Neuronal stem cell (in vitro differentiated cells): ENCODE data around the gene WDR45.

Source experiments
- DNase-seq: peaks from one replicate; pipeline ENCODE4 v3.0.0-alpha.2; 2013; ENCODE audit warnings: low spot score
- H2AFZ ChIP-seq: one replicate; pipeline ENCODE4 v1.6.1; 2013; ENCODE audit warnings: mild to moderate bottlenecking, low read length, inconsistent platforms
- H2AK5ac ChIP-seq: 2 replicates; pipeline ENCODE4 v1.6.1; 2013; ENCODE audit warnings: low read depth, mild to moderate bottlenecking, inconsistent platforms, low read length, moderate library complexity, mixed read lengths
- H2BK120ac ChIP-seq: 2 replicates; pipeline ENCODE4 v1.6.1; 2013; ENCODE audit warnings: low read depth, mild to moderate bottlenecking, inconsistent platforms, low read length, moderate library complexity, mixed read lengths
- H2BK12ac ChIP-seq: one replicate; pipeline ENCODE4 v1.6.1; 2013; ENCODE audit warnings: low read length, inconsistent platforms
- H2BK15ac ChIP-seq: 2 replicates; pipeline ENCODE4 v1.6.1; 2013; ENCODE audit warnings: mild to moderate bottlenecking, low read length, inconsistent platforms, mixed read lengths
- H2BK5ac ChIP-seq: one replicate; pipeline ENCODE4 v1.6.1; 2013; ENCODE audit warnings: inconsistent platforms, mild to moderate bottlenecking, low read length, moderate library complexity
- H3K14ac ChIP-seq: one replicate; pipeline ENCODE4 v1.6.1; 2013; ENCODE audit warnings: low read length, inconsistent platforms
- H3K18ac ChIP-seq: 2 replicates; pipeline ENCODE4 v1.6.1; 2013; ENCODE audit warnings: low read length, inconsistent platforms
- H3K23ac ChIP-seq: 2 replicates; pipeline ENCODE4 v1.6.1; 2013; ENCODE audit warnings: low read depth, mild to moderate bottlenecking, mixed read lengths, low read length, inconsistent platforms; ENCODE audit not compliant: poor library complexity
- H3K27ac ChIP-seq: replicated peaks from 3 replicates; pipeline ENCODE4 v1.5.1; 2013; ENCODE audit warnings: low read length, inconsistent platforms
- H3K27me3 ChIP-seq, 3 experiments: 2 replicates each; pipeline ENCODE4 v1.6.1; 2013; ENCODE audit warnings: low read length in 3 of 3, mild to moderate bottlenecking in 2 of 3, inconsistent platforms in 1 of 3, low read depth in 1 of 3, mixed read lengths in 1 of 3, moderate library complexity in 1 of 3; ENCODE audit not compliant: control insufficient read depth in 3 of 3, insufficient read depth in 3 of 3
- H3K36me3 ChIP-seq, 2 donors: replicated peaks in 1 of 2; 2 replicates each; pipeline ENCODE4 v1.6.1; 2013; ENCODE audit warnings: low read length in 2 of 2; ENCODE audit not compliant: control insufficient read depth in 2 of 2, insufficient read depth in 2 of 2
- H3K4ac ChIP-seq: 2 replicates; pipeline ENCODE4 v1.6.1; 2013; ENCODE audit warnings: inconsistent platforms, mild to moderate bottlenecking, low read length, moderate library complexity
- H3K4me1 ChIP-seq, 2 donors: 1 replicate in 1 of 2; 2 replicates in 1 of 2; pipeline ENCODE4 v1.6.1; 2013; ENCODE audit warnings: low read length in 2 of 2, low read depth in 1 of 2; ENCODE audit not compliant: control insufficient read depth in 2 of 2, insufficient read depth in 1 of 2
- H3K4me2 ChIP-seq: one replicate; pipeline ENCODE4 v1.6.1; 2013; ENCODE audit warnings: mild to moderate bottlenecking, low read length, inconsistent platforms; ENCODE audit not compliant: insufficient read depth, poor library complexity, severe bottlenecking
- H3K4me3 ChIP-seq, 2 donors: 2 replicates each; pipeline ENCODE4 v1.5.1; 2013; ENCODE audit warnings: low read length in 2 of 2, mild to moderate bottlenecking in 2 of 2, inconsistent platforms in 1 of 2, moderate library complexity in 1 of 2
- H3K79me1 ChIP-seq: one replicate; pipeline ENCODE4 v1.6.1; 2013; ENCODE audit warnings: low read depth, mild to moderate bottlenecking, inconsistent platforms, low read length, moderate library complexity
- H3K9ac ChIP-seq: one replicate; pipeline ENCODE4 v1.6.1; 2013; ENCODE audit warnings: mild to moderate bottlenecking, low read depth, low read length, inconsistent platforms; ENCODE audit not compliant: poor library complexity
- H3K9me3 ChIP-seq, 2 donors: replicated peaks in 1 of 2; 2 replicates each; pipeline versions ENCODE3 to v1.6.1; 2013; ENCODE audit warnings: low read length in 2 of 2, mild to moderate bottlenecking in 2 of 2, inconsistent platforms in 1 of 2, low read depth in 1 of 2, mixed read lengths in 1 of 2, moderate library complexity in 1 of 2; ENCODE audit not compliant: control insufficient read depth in 2 of 2, insufficient read depth in 1 of 2
- H4K8ac ChIP-seq: one replicate; pipeline ENCODE4 v1.6.1; 2013; ENCODE audit warnings: low read depth, mild to moderate bottlenecking, inconsistent platforms, low read length, moderate library complexity
- H4K91ac ChIP-seq: one replicate; pipeline ENCODE4 v1.6.1; 2013; ENCODE audit warnings: low read length, low read depth, mild to moderate bottlenecking, inconsistent platforms; ENCODE audit not compliant: poor library complexity
- WGBS, 2 donors: extraction: QIAGEN DNeasy Blood & Tissue Kit; methylation state at CpG; one replicate each; pipeline ENCODE4 v1.1.7; 2013; ENCODE audit warnings: missing lambda C conversion rate in 2 of 2, mixed read lengths in 1 of 2; ENCODE audit not compliant: insufficient read length in 2 of 2, insufficient replicate concordance in 1 of 2; ENCODE audit errors: extremely low coverage in 2 of 2; 5-methylcytosine and 5-hydroxymethylcytosine counted together

WDR45 gene

DNA sequence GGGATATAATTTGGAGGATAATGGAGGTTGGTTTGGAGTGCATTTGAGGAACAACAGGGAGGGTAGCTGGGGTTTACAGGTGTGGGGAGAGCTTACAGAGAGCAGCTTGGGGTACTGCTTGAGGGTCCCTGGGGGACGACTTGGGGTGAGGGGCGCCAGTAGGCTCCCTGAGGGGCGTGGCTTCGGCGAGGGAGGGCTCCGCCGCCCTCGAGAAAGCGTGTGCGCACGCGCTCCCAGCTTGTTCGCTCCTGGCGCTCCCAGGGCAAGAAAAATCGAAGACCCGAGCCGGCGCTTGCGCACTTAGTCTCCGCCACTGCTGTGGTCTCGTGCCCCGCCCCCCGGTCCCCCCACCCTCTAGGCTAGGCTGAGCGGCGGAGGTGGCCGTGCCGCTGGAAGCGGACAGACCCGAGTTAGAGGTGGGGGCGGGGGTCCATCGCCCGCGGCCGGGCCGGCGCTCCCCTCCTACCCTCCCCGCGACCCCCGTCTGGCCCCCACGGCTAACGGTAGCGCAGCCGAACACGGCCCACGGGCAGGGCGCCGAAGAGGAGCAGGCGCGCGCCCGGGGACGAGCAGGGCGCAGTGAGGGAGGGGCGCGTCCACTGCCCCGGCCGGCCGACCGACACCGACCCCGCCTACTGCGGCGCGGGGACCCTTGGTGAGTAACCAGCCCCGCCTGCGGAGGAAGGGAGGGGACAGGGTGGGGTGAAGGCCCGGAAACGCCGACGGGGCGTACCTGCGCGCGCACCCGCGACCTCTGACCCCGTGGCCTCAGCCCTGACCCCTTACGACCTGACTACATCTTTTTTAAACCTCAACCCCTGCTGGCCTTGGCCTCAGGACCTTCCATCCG is 26.2 kb downstream of the WDR45 start:
- Histone ChIP-seq H2BK15ac (no peak overlapping the region), H3K18ac (peak overlapping the region; percentile 91), H3K4ac (no peak overlapping the region), H3K79me1 (no peaks in the 10 kb centered on the region), H2BK120ac (no peak overlapping the region), H3K36me3 (no peaks in the 10 kb centered on the region), H4K91ac (no peak overlapping the region), H3K23ac (peak overlapping the region; percentile 89), H3K27ac (peak overlapping the region; percentile 70), H3K4me1 (peaks cover 0 to 3% of the 10 kb centered on the region in 2 donors), H3K4me2 (peak overlapping the region; percentile 30), H3K4me3 (peak overlapping the region; percentile 46 to 83), H3K9ac (peak overlapping the region; percentile 86), H2AFZ (peak overlapping the region; percentile 84), H3K14ac (peak overlapping the region; percentile 82), H4K8ac (no peak overlapping the region), H2BK12ac (no peak overlapping the region), H3K27me3 (peaks cover 0 to 3% (median 0%) of the 10 kb centered on the region in 3 experiments), H2AK5ac (no peak overlapping the region), H3K9me3 (peaks cover 0 to 11% of the 10 kb centered on the region in 2 donors), H2BK5ac (no peak overlapping the region)
- DNase-seq, result peak; percentile 67
- WGBS, 2 donors, result no CpG with 5 or more reads among the region's 79 CpGs

DNA sequence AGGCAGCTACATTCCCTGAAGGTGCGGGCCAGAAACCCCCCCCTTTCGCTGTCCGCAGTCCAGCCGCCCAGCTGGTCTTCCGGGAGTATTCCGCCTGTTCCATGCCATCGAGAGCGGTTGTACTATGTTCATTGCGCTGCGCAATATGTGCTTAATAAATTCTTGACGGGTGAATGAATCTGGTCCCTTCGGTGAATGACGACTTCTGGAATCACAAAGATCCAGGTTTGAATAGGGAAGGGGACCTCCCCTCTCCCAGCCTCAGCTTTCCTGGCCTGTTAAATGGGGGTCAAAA is 35.8 kb downstream of the WDR45 start:
- H3K9ac ChIP-seq, result no peak overlapping the region
- no peak overlapping the region for H2BK12ac ChIP-seq
- no peak overlapping the region for H4K91ac ChIP-seq
- DNase-seq, result no peak
- no peak overlapping the region for H3K4ac ChIP-seq
- H3K79me1 ChIP-seq, result no peaks in the 10 kb centered on the region
- no peak overlapping the region for H3K18ac ChIP-seq
- H3K4me1 ChIP-seq, result peaks cover 8 to 17% of the 10 kb centered on the region in 2 donors
- WGBS, 2 donors, result no CpG with 5 or more reads among the region's 13 CpGs
- H3K27me3 ChIP-seq, result no peaks in the 10 kb centered on the region
- H2AK5ac ChIP-seq, result no peak overlapping the region
- H4K8ac ChIP-seq, result no peak overlapping the region
- H3K27ac ChIP-seq, result no peak overlapping the region
- H3K23ac ChIP-seq, result no peak overlapping the region
- H3K4me3 ChIP-seq, result peak overlapping the region in 1 of 2 donors; percentile 29
- H2BK5ac ChIP-seq, result no peak overlapping the region
- no peak overlapping the region for H2BK120ac ChIP-seq
- H2AFZ ChIP-seq, result peak overlapping the region; percentile 86
- peaks cover 5 to 6% of the 10 kb centered on the region in 2 donors for H3K36me3 ChIP-seq
- H2BK15ac ChIP-seq, result peak overlapping the region; percentile 49
- no peak overlapping the region for H3K14ac ChIP-seq
- H3K4me2 ChIP-seq, result peak overlapping the region; percentile 40
- no peaks in the 10 kb centered on the region for H3K9me3 ChIP-seq

GRCh38 chrX:49043220-49043986 is 36.3 kb downstream of the WDR45 start, which contains the start of gene TFE3:
TFE3 (minus strand) TSS chrX:49043357; CDS start chrX:49043226, 131 bp downstream.
- Histone ChIP-seq H3K27ac (peak within 1 kb of the TSS; percentile 46), H4K8ac (no peak within 1 kb of the TSS), H3K14ac (no peak within 1 kb of the TSS), H2BK12ac (no peak within 1 kb of the TSS), H2BK15ac (peak within 1 kb of the TSS; percentile 49), H3K4me1 (peaks cover 8 to 17% of the 10 kb centered on the region in 2 donors), H3K18ac (peak within 1 kb of the TSS; percentile 83), H3K4ac (no peak within 1 kb of the TSS), H3K4me2 (peak within 1 kb of the TSS; percentile 57), H2BK5ac (peak within 1 kb of the TSS; percentile 87), H2AFZ (peak within 1 kb of the TSS; percentile 86), H3K9me3 (no peaks in the 10 kb centered on the region), H3K9ac (no peak within 1 kb of the TSS), H2BK120ac (no peak within 1 kb of the TSS), H3K79me1 (no peaks in the 10 kb centered on the region), H3K27me3 (no peaks in the 10 kb centered on the region), H2AK5ac (no peak within 1 kb of the TSS), H3K36me3 (peaks cover 7 to 11% of the 10 kb centered on the region in 2 donors), H4K91ac (no peak within 1 kb of the TSS), H3K4me3 (peak within 1 kb of the TSS; percentile 70 to 95), H3K23ac (no peak within 1 kb of the TSS)
- peak; percentile 97 for DNase-seq
- no CpG with 5 or more reads among the region's 67 CpGs for WGBS, 2 donors
